HepG2 (cell line): ENCODE measurements around the gene TBC1D7. TPM values are rescaled to one million over a fixed set of nuclear protein-coding genes. Genes with fewer than 3 reads are reported as not detected.
A peak's percentile ranks its signal among the peaks of the same experiment; 100 is the strongest.

ENCODE experiments used
- AGO1 ChIP-seq: fragments of 200-400 bp; formaldehyde crosslinking; IDR thresholded peaks from 2 replicates; pipeline ENCODE4 v1.6.1; 2017; ENCODE audit warnings: mild to moderate bottlenecking, low read depth, low read length, moderate library complexity; ENCODE audit not compliant: poor library complexity, severe bottlenecking
- NR2F1 ChIP-seq, 2 experiments: fragments of 450-650 bp in 1 of 2; formaldehyde crosslinking in 1 of 2; IDR thresholded peaks; 2 replicates each; pipeline versions ENCODE4 v1.5.0 to v1.6.1; 2016 to 2020; ENCODE audit warnings: mild to moderate bottlenecking in 1 of 2, missing compliant biosample characterization in 1 of 2, missing genetic modification reagents in 1 of 2, moderate library complexity in 1 of 2
- RXRA ChIP-seq: sonication (generic); formaldehyde crosslinking; IDR thresholded peaks from 2 replicates; pipeline ENCODE4 v1.5.1; 2020; ENCODE audit warnings: missing genetic modification reagents
- SSRP1 ChIP-seq: IDR thresholded peaks from 2 replicates; pipeline ENCODE4 v1.6.1; 2016; ENCODE audit warnings: control low read depth
- ZNF12 ChIP-seq: sonication (generic); formaldehyde crosslinking; IDR thresholded peaks from 2 replicates; pipeline ENCODE4 v1.5.0; 2020; ENCODE audit warnings: missing genetic modification reagents
- ZNF44 ChIP-seq: sonication (generic); formaldehyde crosslinking; IDR thresholded peaks from 2 replicates; pipeline ENCODE4 v1.5.1; 2020; ENCODE audit warnings: mild to moderate bottlenecking, missing genetic modification reagents
- ZNF567 ChIP-seq: sonication (generic); formaldehyde crosslinking; IDR thresholded peaks from 2 replicates; pipeline ENCODE4 v1.8.1; 2023; ENCODE audit warnings: mild to moderate bottlenecking, missing genetic modification reagents, borderline replicate concordance
- polyA plus RNA-seq, 8 experiments: library from polyadenylated mRNA; depleted of rRNA in 3 of 8; stranded (reverse) in 7 of 8; unstranded in 1 of 8; fragments of >200 nt; fragmentation: Illumina TruSeq in 4 of 8; extraction: Trizol in 4 of 8; gene quantifications; 2 replicates each; pipeline versions ENCODE4 v1.2.1 to v1.2.3, GENCODE V29; 2011 to 2016; ENCODE audit warnings: low read depth in 4 of 8, missing spikeins in 1 of 8, mixed read lengths in 1 of 8; ENCODE audit not compliant: insufficient read depth in 1 of 8
- total RNA-seq, 5 experiments: library from RNA; depleted of rRNA; stranded (reverse); fragments of >200 nt; fragmentation: Illumina TruSeq; extraction: Trizol; gene quantifications; 2 replicates each; pipeline ENCODE4 v1.2.3, GENCODE V29; 2016; ENCODE audit warnings: low read depth in 1 of 5
- TF ChIP-seq, protein P1 (sequence below): sonication (generic); formaldehyde crosslinking; IDR thresholded peaks from 2 replicates; pipeline ENCODE4 v1.4.0; 2020; ENCODE audit warnings: missing genetic modification reagents
- TF ChIP-seq, protein P2 (sequence below): sonication (generic); formaldehyde crosslinking; IDR thresholded peaks from 2 replicates; pipeline ENCODE4 v1.4.0; 2020; ENCODE audit warnings: low read depth, missing genetic modification reagents
- TF ChIP-seq, protein P3 (sequence below): sonication (generic); formaldehyde crosslinking; IDR thresholded peaks from 2 replicates; pipeline ENCODE4 v1.8.0; 2022; ENCODE audit warnings: mild to moderate bottlenecking, missing genetic modification reagents
- TF ChIP-seq, protein P4 (sequence below): sonication (generic); formaldehyde crosslinking; conservative IDR thresholded peaks from 2 replicates; pipeline ENCODE4 v1.4.0; 2020; ENCODE audit warnings: mild to moderate bottlenecking, missing genetic modification reagents, moderate library complexity
- TF ChIP-seq, protein P5 (sequence below): sonication (generic); formaldehyde crosslinking; IDR thresholded peaks from 2 replicates; pipeline ENCODE4 v1.4.0; 2020; ENCODE audit warnings: mild to moderate bottlenecking, low read depth, missing genetic modification reagents
- TF ChIP-seq, protein P6 (sequence below): sonication (generic); formaldehyde crosslinking; IDR thresholded peaks from 2 replicates; pipeline ENCODE4 v1.9.0; 2021; ENCODE audit warnings: missing genetic modification reagents, mild to moderate bottlenecking, borderline replicate concordance

Gene TBC1D7
- total and polyA plus RNA-seq, 2 of the 13 experiments (the other 11 are each of a cell fraction or from before 2014, with no cell fraction given): 23.3 to 30.8 TPM

DNA sequence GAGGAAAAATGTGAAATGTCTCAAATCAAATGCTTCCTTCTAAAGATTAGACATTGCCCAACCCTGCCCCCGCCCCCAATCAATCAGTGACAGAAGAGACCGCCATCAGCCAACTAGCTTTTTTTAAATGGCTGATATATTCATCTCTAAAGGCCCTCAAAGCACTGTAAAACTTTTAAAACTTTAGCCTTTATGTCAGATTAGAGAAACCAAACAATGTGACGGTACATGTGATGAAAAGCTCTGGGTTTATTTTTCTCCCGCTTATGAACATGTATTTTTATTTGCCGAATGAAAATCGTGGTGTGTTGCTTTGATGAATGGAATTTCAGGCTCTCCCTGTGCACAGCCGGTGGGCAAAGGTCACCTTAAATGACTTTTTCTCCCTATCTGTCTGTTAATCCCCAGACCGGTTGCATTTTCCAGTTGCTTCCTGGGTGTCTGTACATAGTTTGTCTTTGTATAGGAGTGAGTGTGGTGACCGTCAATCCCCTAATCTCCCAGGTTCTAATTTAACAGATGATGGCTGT is 38.5 kb downstream of the TBC1D7 start (continued):
- TF ChIP-seq, protein P1, sequence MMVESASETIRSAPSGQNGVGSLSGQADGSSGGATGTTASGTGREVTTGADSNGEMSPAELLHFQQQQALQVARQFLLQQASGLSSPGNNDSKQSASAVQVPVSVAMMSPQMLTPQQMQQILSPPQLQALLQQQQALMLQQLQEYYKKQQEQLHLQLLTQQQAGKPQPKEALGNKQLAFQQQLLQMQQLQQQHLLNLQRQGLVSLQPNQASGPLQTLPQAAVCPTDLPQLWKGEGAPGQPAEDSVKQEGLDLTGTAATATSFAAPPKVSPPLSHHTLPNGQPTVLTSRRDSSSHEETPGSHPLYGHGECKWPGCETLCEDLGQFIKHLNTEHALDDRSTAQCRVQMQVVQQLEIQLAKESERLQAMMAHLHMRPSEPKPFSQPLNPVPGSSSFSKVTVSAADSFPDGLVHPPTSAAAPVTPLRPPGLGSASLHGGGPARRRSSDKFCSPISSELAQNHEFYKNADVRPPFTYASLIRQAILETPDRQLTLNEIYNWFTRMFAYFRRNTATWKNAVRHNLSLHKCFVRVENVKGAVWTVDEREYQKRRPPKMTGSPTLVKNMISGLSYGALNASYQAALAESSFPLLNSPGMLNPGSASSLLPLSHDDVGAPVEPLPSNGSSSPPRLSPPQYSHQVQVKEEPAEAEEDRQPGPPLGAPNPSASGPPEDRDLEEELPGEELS: peak; percentile 86; the same call in 1 of the 2 replicates
- TF ChIP-seq, protein P2, sequence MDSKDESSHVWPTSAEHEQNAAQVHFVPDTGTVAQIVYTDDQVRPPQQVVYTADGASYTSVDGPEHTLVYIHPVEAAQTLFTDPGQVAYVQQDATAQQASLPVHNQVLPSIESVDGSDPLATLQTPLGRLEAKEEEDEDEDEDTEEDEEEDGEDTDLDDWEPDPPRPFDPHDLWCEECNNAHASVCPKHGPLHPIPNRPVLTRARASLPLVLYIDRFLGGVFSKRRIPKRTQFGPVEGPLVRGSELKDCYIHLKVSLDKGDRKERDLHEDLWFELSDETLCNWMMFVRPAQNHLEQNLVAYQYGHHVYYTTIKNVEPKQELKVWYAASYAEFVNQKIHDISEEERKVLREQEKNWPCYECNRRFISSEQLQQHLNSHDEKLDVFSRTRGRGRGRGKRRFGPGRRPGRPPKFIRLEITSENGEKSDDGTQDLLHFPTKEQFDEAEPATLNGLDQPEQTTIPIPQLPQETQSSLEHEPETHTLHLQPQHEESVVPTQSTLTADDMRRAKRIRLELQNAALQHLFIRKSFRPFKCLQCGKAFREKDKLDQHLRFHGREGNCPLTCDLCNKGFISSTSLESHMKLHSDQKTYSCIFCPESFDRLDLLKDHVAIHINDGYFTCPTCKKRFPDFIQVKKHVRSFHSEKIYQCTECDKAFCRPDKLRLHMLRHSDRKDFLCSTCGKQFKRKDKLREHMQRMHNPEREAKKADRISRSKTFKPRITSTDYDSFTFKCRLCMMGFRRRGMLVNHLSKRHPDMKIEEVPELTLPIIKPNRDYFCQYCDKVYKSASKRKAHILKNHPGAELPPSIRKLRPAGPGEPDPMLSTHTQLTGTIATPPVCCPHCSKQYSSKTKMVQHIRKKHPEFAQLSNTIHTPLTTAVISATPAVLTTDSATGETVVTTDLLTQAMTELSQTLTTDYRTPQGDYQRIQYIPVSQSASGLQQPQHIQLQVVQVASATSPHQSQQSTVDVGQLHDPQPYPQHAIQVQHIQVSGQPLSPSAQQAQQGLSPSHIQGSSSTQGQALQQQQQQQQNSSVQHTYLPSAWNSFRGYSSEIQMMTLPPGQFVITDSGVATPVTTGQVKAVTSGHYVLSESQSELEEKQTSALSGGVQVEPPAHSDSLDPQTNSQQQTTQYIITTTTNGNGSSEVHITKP (CRISPR knock-in tag): peak; percentile 39; the same call in 1 of the 2 replicates
- TF ChIP-seq ZNF12: 0 out of 2 replicates have a peak, but pooled peaks have one; percentile 75
- TF ChIP-seq, protein P3, sequence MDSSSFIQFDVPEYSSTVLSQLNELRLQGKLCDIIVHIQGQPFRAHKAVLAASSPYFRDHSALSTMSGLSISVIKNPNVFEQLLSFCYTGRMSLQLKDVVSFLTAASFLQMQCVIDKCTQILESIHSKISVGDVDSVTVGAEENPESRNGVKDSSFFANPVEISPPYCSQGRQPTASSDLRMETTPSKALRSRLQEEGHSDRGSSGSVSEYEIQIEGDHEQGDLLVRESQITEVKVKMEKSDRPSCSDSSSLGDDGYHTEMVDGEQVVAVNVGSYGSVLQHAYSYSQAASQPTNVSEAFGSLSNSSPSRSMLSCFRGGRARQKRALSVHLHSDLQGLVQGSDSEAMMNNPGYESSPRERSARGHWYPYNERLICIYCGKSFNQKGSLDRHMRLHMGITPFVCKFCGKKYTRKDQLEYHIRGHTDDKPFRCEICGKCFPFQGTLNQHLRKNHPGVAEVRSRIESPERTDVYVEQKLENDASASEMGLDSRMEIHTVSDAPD: no peak
- no peak for TF ChIP-seq ZNF567
- TF ChIP-seq SSRP1 (CRISPR knock-in tag): no peak
- TF ChIP-seq, protein P4, sequence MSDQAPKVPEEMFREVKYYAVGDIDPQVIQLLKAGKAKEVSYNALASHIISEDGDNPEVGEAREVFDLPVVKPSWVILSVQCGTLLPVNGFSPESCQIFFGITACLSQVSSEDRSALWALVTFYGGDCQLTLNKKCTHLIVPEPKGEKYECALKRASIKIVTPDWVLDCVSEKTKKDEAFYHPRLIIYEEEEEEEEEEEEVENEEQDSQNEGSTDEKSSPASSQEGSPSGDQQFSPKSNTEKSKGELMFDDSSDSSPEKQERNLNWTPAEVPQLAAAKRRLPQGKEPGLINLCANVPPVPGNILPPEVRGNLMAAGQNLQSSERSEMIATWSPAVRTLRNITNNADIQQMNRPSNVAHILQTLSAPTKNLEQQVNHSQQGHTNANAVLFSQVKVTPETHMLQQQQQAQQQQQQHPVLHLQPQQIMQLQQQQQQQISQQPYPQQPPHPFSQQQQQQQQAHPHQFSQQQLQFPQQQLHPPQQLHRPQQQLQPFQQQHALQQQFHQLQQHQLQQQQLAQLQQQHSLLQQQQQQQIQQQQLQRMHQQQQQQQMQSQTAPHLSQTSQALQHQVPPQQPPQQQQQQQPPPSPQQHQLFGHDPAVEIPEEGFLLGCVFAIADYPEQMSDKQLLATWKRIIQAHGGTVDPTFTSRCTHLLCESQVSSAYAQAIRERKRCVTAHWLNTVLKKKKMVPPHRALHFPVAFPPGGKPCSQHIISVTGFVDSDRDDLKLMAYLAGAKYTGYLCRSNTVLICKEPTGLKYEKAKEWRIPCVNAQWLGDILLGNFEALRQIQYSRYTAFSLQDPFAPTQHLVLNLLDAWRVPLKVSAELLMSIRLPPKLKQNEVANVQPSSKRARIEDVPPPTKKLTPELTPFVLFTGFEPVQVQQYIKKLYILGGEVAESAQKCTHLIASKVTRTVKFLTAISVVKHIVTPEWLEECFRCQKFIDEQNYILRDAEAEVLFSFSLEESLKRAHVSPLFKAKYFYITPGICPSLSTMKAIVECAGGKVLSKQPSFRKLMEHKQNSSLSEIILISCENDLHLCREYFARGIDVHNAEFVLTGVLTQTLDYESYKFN (CRISPR knock-in tag): peak; percentile 96
- TF ChIP-seq NR2F1 (CRISPR knock-in tag; IDR thresholded peaks at IDR 0.05): peak; percentile 60 to 80; a peak in 3 of 4 replicates
- TF ChIP-seq, protein P5, sequence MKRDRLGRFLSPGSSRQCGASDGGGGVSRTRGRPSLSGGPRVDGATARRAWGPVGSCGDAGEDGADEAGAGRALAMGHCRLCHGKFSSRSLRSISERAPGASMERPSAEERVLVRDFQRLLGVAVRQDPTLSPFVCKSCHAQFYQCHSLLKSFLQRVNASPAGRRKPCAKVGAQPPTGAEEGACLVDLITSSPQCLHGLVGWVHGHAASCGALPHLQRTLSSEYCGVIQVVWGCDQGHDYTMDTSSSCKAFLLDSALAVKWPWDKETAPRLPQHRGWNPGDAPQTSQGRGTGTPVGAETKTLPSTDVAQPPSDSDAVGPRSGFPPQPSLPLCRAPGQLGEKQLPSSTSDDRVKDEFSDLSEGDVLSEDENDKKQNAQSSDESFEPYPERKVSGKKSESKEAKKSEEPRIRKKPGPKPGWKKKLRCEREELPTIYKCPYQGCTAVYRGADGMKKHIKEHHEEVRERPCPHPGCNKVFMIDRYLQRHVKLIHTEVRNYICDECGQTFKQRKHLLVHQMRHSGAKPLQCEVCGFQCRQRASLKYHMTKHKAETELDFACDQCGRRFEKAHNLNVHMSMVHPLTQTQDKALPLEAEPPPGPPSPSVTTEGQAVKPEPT: no peak
- TF ChIP-seq RXRA (CRISPR knock-in tag): peak; percentile 54; the same call in 1 of the 2 replicates
- no peak for TF ChIP-seq ZNF44 (CRISPR knock-in tag)
- TF ChIP-seq, protein P6, sequence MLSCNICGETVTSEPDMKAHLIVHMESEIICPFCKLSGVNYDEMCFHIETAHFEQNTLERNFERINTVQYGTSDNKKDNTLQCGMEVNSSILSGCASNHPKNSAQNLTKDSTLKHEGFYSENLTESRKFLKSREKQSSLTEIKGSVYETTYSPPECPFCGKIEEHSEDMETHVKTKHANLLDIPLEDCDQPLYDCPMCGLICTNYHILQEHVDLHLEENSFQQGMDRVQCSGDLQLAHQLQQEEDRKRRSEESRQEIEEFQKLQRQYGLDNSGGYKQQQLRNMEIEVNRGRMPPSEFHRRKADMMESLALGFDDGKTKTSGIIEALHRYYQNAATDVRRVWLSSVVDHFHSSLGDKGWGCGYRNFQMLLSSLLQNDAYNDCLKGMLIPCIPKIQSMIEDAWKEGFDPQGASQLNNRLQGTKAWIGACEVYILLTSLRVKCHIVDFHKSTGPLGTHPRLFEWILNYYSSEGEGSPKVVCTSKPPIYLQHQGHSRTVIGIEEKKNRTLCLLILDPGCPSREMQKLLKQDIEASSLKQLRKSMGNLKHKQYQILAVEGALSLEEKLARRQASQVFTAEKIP: no peak
- TF ChIP-seq AGO1: no peak
